Tibial nerve (tissue), 4 donors: ENCODE data around the gene ZNF669.

Source experiments
- CTCF ChIP-seq, 5 experiments: fragments of 200-600 bp in 3 of 5; fragments of 450-650 bp in 2 of 5; sonication (generic) in 3 of 5; IDR thresholded peaks; one replicate each; pipeline ENCODE4 v1.5.1; 2016 to 2019; ENCODE audit warnings: antibody characterized with exemption in 5 of 5, mild to moderate bottlenecking in 3 of 5, moderate library complexity in 2 of 5
- EP300 ChIP-seq, 2 donors: sonication (generic); formaldehyde crosslinking; IDR thresholded peaks; one replicate each; pipeline ENCODE4 v1.6.1; 2017; ENCODE audit warnings: antibody characterized with exemption in 2 of 2, mild to moderate bottlenecking in 1 of 2

GRCh38 chr1:247111700-247112478 lies 7.7 kb upstream of the ZNF669 start:
- TF ChIP-seq CTCF (IDR thresholded peaks at IDR 0.05) (no peak), EP300 (IDR thresholded peaks at IDR 0.05) (peak in 1 of 2 donors; percentile 77)
